GM21381 (cell line): ENCODE results near the gene NOP56.

ENCODE experiments used
- ATAC-seq: cut with Tn5 transposase; IDR thresholded peaks from one replicate; pipeline ENCODE4 v1.9.1; 2021; ENCODE audit warnings: mild to moderate bottlenecking, moderate library complexity; ENCODE audit not compliant: unreplicated experiment

The NOP56 gene

DNA sequence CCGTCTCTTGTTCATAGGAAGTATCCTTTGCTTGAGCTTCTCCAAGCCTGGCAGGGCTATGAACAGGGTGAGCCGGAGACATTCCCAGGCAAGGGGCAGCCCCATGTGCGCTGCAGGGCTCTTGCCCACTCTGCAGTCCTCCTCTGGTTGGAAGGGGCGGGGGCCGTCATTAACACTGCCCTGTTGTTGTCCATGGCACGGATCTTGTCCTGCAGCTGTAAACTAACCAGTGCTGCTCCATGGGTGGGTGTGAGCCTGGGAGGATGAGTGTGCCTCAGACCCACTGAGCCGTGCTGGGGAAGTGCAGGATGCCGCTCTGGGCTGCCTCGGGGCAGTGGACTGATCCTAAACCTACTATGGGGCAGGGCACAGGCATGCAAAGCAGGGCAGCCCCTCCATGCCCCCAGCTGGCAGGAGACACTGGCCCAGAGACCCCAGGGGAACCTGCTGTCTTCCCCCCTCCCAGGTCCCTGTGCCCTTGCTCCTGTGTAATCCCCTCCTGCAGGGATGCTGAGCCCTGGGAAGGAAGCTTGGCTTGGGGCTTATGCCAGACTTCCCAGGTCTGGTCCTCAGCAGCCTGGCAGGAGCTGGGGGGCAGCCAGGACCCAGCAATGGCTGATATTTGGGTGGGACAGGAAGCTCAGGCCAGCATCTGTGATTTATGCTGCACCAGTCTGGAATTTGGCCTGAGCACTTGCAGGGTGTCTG lies 48.6 kb downstream of the NOP56 start:
- ATAC-seq, result no peak

DNA sequence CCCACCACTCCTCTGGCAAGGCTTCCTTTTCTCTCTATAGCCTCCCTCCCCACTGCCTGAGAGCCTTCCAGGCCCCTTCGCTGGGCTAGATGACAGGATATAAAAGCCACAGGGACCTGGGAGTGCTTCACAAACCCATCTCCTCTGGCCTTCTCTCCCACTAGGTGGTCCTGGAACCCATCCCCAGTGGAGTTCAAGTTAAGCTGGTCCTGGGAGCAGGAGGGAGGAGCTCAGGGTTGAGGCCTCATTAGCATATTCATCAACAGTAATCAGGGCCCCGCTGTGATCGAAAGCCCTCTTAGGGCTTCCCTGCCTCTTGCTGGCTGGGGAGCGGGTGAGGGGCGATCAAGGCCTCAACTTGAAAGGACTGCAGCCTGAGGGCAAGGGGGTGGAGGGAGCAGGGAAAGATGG lies 49.2 kb downstream of the NOP56 start:
- no peak for ATAC-seq

DNA sequence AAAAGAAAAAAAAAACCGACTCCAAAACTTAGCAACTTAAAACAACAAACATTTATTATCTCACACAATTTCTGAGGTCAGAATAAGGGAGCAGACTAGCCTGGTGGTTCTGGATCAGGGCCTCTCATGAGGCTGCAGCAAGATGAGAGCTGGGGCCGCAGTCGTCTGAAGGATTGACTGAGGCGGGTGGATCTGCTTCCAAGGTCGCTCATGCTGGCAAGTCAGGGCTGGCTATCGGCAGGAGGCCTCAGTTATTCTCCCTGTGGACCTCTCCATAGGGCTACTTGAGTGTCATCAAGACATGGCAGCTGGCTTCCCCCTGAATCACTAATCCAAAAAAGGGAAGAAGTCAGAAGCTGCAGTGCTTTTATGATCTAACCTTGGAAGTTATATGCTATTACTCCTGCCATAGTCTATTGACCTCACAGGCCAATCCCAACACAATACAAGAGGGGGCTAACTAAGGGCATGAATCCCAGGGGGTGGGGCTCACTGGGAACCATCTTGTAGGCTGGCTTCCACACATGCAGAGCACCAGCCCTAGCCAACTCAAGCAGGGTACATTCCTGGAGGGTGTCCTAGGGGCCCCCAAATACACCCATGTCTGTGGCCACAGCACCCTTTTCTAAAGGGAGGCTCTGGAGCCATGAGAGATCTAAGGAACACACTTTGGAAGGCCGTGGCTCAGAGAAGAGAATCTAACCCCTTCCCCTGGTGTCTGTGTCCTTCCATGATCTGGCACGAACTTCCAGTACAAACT lies 51.5 kb downstream of the NOP56 start:
- no peak for ATAC-seq

DNA sequence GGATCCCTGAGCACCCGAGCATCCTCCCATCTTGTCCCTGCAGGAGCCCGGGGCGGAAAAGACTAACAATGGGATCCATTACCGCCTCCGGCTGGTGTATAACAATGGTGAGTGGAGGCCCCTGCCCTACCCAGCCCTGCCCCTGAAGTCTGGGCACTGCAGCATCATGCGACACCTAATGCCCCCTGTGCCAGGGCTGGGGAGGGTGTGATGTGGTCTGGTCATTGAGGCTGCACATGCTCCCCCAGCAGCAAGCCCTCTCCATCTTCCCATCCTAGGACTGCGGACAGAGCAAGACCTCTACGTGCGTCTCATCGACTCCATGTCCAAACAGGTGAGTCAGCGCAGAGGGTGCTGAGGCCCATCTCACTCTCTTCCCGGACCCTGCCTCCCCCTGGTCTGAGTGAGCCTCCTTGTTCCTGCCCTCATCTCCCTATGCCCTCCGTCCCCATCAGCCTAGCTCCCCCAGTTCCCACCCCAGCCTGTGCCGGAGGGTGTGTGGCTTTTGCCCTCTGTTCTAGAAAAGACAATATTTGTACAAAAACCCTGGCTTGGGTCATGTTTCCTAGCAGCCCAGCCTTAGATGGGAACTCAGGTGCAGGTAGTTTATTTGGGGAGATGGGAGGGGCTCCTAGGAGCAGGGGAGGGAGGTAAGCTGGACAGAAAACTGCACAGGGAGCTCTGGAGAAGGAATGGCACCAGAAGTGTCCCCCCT lies 53.7 kb downstream of the NOP56 start:
- ATAC-seq, result no peak

DNA sequence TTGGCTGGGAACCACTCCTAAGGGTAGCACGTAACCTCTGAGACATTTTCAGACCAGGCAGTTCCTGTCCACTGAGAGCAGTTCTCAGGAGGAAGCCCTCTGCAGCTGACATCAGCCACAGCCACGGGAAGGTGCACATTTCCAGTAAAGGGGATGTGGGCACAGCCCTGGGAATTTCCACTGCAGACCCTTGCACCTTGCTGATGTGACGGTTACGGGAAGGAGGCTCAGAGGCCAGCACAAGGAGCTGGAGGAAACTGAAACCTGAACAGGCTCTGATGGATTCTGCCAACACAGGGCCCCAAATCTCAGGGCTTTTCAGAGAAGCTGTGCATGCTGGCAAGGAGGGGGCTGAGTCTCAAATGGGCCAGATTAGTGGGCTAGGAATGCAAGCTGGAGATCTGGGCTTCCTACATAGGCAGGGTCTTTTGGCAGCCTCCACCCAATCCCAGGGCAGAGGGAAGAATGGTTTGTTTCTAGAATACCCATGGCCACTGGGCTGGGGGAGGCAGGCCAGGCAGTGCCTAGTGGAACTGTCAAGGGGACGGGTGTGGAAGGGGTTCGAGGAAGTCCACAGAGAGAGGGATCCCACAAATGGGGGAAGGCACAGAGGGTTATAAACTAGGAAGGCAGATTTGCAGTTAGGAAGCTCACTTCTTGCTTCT lies 54.4 kb downstream of the NOP56 start:
- ATAC-seq, result no peak

DNA sequence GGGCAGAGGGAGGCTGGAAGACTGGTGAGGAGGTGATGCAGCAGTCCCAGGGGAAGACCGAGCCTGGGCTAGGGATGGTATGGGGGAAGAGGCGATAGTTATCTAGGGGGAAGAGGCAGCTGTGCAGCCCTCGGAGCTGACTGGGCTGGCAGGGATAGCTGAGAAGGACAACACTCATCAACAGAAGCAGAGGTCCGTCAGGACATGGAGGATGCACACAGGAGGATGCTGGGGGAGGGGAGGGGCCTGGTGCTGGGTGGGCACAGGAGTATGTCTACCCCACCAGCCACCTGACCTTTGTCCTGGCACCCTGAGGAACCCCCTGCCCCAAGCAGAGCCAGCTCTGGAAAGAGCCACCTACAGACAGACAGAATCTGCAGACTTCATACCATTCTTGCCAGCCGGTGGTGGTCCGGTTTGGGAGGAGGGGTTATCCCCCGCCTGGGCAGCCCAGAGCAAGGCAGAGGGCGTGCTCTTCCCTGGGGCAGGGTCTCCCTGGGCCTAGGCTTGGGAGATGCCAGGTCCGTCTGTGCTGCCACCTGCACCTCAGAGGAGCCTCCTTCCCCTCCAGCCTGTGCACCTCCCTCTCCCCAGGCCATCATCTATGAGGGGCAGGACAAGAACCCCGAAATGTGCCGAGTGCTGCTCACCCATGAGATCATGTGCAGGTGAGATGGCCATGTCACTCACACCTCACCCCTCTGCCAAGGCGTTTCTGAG lies 55.1 kb downstream of the NOP56 start:
- ATAC-seq, result no peak
